Umbilical cord (tissue), 2 donors: ENCODE data around the gene ADGRV1. TPM values are rescaled to one million over a fixed set of nuclear protein-coding genes. Genes with fewer than 3 reads are reported as not detected.

ENCODE experiments used
- DNase-seq: peaks from one replicate; pipeline ENCODE4 v3.0.0-alpha.2; 2015; ENCODE audit warnings: low spot score
- total RNA-seq: library from RNA; depleted of rRNA; stranded (reverse); fragments of >200 nt; gene quantifications from one replicate; pipeline ENCODE4 v1.2.3, GENCODE V29; 2014; ENCODE audit warnings: low replicate concordance; ENCODE audit not compliant: insufficient read depth

The ADGRV1 gene
- total RNA-seq, 1 donor from 2014 or later, result 15.4 TPM

DNA sequence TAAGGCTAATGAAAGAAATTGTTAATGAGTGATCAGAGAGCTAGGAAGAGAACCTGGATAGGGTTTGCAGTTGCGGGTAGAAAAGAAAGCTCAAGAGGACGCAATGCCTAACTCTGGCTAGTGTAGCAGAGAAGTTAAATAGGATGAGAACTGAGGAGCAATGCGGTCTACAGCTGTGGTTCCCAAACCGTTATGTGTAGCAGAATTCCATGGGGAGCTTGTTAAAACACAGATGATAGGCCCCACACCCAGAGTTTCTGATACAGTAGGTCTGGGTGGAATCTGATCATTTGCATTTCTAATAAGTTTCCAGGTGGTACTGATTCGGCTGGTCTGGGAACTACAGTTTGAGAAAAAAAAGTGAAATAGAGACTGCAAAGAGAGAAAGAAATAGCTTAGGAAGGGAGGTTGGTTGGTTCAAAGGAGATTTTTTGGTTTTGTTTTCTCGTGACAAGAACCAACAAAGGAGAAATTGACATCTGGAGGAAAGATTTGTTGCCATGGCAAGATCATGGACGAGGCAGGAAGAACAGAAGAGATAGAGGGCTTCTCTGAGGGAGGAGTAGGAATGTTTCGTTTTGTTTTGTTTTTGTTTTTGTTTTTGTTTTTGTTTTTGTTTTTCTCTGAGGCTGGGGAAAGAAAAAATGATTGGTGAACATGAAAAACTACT lies 548.4 kb downstream of the ADGRV1 start:
- no peak for DNase-seq

DNA sequence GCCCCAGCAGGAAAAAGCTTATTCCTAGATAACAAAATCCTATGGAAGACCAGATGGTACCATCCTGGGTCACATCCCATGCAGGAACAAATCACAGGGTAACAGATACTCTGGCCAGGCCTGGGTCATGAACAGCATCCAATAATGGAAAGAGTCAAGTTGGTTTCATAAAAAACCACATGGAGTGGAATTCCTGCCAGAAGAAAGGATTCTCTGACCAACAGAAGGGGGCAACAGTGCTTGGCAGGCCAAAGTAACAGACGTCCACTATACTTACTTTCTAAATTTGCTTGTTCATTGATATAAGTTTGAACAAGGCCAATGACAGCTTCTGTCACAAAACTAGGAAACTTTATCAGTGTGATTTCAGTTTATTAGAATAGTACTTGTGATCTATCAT lies 551.0 kb downstream of the ADGRV1 start:
- DNase-seq, result no peak

DNA sequence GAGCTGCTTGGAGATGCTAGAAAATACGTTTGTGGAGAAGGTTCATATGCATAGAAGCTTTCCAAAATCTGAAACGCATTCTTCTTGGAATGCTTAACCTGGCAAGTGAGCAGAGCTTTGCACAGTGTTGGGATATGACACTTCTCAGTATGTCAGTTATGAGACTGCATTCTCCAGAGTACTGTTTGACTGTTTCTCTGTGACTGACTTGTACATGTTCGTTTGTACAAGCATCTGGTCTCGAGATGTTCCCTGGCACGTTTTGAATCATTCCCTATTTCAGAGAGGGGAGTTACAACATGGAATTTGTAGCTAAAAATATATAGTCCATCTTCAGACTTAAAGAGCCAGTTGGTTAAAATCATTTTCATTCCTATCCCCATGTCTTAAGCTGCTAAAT lies 552.1 kb downstream of the ADGRV1 start:
- DNase-seq, result peak; percentile 56

DNA sequence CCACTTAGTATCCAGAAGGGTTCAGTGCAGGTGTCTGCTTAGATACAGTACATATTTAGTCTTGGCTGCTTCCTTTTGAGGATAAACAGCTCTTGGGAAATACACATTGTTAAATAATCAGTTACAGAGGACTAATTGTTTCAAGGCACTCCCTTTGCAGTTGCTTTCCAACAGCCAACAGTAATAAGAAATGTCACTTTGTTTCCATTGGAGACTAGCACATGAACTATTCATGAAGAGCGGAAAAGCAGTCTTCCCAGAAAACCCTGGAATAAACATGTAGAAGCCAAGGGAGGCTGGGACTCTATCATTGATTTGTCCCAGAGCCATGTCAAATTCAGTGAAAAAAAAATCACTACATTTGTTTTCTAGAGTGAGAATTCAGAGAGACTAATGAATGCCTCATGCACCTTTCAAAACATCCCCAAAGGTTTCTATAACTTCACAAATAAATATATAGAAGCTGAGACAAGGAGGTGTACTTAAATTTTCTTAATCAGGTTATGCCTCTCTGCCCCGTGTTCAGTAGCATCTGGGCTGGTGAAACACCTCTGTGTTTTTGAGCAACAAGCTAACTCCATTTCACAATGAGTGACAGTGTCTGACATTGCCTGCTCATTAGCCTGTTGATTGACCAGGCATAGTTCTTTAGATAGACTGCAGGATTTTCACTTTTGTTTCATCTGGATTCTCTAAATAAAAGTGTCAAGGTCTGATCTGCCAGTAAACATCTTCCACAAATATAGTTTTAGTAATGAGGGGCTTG lies 553.1 kb downstream of the ADGRV1 start:
- DNase-seq, result no peak

DNA sequence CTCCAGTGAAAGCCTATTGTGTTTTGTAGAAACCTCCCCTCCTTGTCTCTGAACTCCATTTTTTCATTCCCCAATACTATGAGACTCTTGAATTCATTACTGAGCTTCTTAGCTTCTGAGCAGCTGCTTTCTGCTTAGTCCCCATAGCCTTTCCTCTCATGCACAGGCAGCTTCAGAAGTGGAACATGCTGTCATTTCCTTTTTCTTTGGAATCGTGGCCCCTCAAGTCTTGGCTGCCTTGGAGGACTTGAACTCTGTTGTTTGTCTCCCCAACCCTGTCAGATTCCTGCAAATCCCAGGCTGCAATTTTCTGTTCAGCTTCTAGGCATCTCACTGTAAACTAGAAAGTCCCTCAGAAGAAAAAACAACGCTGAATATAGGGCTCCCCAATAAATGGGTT lies 556.1 kb downstream of the ADGRV1 start:
- peak; percentile 43 for DNase-seq

DNA sequence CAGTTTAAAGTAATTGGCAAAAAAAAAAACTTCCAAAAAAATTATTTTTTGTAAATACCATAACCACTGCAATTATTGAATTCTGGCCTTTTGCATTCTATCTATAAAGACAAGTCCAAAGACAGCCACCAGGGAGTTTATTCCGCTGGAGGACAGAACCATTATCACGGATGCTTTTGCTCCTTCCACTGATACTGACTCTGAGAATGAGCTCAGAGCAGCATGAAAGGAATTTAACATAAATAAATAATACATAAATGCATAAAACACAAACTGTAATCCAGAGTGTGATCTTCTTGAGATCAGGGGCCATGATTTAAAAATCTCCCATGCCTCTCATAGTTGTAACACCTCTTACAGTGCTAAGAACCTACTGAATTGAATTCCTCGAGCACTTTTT lies 559.8 kb downstream of the ADGRV1 start:
- DNase-seq, result no peak

DNA sequence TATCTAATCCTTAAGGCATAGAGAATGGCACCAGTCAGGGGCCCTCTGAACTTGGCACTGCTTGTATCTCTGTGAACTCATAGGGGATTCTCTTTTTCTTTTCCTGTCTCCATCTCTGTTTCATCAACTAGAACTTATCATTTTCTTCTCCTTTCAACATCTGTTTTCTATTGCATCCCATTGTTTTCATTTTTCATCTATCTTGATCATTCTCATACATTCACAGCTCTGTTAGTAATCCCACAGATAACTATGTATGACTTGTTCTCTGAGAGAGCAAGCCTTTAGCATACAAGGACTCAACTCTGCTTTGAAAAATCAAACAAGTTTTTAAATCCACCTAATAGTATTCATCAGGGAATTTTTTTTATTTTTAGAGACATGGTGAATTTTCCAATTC lies 560.2 kb downstream of the ADGRV1 start:
- peak; percentile 34 for DNase-seq

DNA sequence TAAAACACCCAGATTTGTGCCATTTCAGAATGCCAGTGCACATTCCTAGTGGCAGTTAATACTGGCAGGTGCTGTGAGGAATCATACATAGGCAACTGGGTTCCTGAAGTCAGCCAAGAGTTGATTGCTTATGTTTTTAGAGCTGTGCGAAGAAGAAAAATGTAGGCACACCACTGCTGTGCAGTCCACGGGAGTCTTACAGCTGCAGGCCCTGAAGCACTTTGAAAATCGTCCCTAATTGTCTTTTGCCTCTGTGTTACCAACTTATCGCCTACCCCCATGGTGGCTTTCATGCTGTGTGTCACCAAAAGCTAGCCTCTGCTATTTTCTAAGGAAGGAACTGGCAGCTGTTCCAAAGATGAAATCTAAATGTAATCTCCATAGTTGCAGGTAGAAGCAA lies 560.6 kb downstream of the ADGRV1 start:
- DNase-seq, result no peak

DNA sequence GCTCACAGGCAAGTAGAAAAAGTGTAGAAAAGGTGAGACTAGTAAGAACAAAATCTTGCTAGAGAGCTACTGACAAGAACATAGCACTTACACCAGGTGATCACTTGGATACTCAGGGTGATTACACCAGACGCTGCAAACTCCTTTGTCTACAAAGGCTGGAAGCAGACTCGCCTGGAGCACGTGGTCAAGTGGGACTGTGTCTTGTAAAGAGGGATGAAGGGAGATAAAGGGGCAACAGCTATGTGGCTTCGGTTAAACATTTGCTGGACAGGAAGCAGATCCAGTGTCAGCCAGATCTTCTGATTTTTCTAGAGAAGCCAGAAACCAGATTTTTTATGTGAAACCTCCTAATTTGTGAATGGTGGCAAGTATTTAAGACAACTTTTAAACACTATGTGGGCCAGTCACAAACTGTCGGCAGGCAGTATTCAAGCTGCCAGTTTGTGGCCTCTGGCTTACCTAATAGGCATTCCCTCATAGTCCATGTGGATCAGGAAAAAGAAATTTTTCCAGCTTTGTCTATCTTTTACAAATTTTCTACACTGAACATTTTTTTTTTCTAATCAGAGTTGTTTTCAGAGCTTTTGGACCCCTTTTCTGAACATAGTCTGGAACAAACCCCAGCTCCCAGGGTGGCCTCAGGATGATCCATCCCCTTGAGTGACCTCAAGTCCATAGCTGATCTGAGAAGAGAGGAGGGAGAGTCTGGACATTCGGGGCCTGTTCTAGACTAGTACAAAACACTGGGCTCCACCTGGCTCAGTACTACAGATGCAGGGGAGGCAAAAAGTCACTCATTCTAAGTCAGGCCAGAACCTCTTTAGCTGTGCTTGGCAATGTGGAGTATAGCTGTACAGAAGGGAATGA lies 561.6 kb downstream of the ADGRV1 start:
- peak; percentile 68 for DNase-seq

DNA sequence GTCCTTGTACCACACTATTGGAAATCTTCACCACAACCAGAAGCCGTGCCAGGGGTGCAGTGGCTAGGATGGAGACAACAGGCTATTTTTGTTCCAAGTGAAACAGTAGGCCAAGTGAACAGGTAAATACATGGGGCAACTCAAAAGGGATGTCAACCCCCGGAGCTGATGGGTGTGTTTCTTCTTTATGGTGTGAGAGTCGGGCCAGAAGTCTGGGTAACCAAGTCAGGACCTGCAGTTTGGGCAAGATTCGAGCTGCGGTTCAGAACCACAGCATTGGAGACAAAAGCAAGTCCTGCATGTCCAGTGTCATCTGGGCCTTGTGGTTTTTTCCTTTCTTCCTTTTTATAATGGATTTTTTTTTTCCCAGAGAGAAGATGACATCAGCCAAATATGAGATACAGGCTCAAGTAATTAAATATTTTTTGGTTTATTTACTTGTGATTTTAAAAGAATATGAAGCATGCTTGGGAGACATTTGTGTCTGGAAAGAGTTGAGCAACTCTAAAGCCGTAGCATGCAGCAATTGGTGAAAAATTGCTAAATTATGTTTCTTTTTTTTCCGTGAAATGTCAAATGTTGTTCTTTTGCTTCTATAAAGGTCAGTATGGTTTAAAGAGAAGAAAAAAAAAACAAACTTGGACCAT lies 562.9 kb downstream of the ADGRV1 start:
- DNase-seq, result no peak

DNA sequence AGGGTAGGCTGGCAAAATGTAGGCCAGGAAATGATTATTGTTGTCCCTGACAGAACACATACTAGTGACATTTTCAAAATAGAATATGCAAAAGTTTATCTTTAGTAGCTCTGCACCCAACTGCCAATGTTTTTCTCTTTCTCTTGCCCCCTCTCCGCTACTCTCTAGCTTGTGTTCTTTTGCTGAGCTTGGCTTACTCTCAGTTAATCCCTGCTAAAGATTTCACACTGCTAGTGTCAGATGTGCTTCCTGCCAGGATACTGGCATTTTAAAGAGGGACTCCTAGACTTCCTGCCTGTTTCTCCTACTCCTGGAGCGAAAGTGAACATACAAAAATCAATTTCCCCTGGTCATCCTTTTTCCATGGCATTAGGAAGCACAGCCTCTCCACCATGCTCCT lies 564.1 kb downstream of the ADGRV1 start:
- no peak for DNase-seq

DNA sequence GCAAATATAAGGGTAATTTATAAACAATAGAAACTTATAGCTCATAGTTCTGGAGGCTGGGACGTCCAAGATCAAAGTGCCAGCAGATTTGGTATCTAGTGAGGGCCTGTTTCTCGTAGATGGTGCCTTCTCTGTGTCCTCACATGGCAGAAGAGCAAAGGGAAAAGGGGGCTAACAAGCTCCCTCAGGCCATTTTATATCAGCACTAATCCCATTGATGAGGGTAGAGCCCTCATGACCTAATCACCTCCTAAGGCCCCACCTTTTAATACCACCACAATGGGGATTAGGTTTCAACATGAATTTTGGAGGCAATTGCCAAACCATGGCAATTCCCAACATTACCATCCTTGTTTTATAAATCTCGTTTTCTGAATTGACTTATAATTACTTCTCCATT lies 564.7 kb downstream of the ADGRV1 start:
- DNase-seq, result no peak

DNA sequence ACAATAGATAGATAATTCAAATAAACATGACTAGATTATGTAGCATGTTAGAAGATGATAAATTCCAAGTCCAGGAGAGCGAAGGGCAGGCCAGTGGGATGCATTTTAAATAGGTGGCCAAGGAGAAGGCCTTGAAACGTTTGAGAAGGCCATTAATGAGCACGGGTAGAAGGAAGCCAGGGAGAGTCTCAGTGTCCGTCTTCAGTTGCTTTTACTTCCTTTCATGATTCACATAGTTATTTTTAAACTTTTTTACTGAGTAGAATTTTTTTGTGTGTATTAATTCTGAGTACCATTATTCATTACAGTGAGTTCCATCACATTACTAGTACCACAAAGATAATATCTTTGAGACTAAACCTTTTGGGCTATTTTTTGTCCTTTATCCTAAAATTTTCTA lies 565.3 kb downstream of the ADGRV1 start:
- no peak for DNase-seq

DNA sequence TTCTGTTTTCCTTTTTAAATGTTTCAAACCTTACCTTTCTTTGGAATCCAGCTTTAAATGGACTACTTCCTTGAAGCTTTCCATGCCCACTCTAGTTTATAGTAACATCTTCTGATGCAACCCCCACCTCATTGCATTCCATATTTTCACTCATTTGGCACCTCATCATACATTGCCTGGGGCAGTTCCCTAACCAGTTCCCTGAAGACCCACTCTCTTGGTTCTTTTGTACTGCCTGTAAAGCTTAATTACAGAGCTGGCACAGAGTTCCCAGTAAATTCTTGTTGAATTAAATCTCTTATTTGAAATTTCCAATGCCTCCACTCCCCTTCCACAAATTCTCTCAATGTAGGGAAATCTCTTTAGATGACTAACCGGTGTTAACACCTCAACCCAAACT lies 567.3 kb downstream of the ADGRV1 start:
- DNase-seq, result no peak

DNA sequence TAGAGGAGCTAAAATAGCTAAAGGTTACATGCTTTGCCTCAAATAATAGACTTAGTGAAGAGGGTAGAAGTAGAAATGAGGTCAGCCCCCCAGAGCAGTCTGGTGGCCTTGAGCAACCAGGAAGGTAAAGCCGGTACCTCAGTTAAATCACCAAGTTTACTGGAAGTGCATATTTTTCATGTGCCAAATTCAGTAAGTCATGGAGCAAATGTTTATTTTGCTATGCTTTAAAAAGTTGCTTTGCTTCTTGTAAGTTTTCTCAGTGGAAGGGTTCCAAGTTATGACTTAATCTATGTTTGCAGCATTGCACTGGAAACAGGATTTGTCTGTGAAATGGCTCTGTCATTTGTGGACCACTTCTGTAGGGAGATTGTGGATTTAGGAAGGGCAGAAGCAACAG lies 567.9 kb downstream of the ADGRV1 start:
- peak; percentile 88 for DNase-seq

DNA sequence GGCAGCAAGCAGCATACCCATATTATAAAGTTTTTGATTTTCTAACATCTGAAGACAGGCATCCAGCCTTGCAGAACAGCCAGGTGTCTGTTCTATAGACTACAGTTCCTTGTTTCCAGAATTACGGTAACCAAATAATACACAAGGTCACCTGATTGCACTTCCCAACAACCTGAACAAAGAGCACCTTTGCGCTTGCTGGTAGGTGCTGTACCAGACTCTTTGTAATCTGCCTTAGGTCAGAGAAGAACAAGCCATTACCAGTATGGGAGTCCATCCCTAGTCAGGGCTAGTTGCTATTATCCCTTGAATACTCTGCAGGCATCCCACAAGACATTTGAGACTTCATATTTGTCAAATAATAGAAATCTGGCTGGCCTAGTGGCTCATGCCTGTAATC lies 568.3 kb downstream of the ADGRV1 start:
- no peak for DNase-seq

DNA sequence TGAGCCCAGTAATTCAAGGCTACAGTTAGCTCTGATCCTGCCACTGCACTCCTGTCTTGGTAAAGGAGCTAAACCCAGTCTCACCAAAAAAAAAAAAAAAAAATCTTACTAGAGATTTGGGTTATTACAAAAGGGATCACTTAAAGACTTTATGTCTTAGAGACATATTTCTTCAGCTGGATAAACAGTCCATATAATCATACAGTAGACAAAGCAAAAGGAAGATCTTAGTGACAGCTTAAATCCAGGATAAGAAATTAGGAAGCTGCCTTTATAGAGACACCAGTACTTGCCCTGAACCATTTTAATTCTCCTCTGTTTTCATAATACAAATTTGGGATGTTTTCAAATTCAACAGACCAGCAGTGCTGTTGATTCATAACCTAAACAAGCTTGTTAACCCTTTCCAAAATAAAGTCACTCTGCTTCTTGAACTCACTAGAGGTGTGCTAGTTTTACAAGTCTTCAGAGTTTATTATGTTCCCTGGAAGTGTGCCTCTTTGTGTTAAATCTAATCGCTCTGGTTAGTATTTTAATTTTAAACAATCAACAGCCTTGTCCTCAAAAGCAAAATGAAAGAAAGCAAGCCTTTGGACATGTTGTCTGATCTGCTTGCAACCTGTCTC lies 569.0 kb downstream of the ADGRV1 start:
- peak; percentile 62 for DNase-seq

DNA sequence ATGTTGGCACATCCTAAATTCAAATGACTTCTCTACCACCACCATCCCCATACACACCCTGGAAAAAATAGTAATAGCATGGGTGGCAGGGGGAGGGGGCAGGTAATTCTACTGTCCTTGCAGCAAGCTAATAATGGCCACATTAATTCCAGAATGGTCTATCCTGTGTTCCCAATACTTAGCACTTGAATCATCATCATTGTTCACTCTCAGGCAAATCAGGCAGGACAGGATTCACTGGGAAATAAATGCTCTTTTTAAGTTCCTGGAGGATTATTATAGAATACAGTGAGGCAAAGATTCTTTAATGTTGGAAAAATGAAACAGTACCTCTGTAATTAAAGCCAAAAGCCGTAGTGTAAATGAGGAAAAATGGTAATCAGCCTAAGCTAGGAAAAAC lies 570.0 kb downstream of the ADGRV1 start:
- no peak for DNase-seq

DNA sequence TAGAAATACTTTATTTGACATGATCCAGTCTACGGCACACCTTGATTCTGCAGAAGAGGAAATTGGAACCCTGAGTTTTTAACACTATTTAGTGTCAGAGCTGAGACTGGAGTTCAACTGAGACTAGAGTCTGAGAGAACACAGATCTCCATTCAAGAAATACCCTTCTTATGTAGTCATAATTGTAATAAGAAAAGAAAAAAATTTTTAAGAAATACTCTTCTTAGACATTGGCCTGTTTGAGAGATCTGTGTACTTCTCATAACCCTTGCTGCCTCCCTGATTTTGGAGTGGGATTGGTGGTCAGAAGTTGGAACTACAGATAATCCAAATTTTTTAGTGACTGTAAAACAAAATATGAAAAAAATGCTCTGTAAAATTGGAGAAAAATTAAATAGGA lies 571.2 kb downstream of the ADGRV1 start:
- peak; percentile 59 for DNase-seq

DNA sequence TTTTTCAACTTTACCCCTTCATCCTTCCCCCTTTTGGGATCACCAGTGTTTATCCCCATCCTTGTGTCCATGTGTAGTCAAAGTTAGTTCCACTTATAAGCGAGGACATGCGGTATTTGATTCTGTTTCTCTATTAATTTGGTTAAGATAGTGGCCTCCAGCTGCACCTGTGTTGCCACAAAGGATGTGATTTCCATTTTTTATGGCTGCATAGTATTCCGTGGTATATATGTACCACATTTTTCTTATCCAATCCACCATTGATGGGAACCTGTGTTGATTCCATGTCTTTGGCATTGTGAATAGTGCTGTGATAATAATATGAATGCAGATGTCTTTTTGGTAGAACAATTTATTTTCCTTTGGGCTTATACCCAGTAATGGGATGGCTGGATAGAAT lies 572.2 kb downstream of the ADGRV1 start:
- no peak for DNase-seq

DNA sequence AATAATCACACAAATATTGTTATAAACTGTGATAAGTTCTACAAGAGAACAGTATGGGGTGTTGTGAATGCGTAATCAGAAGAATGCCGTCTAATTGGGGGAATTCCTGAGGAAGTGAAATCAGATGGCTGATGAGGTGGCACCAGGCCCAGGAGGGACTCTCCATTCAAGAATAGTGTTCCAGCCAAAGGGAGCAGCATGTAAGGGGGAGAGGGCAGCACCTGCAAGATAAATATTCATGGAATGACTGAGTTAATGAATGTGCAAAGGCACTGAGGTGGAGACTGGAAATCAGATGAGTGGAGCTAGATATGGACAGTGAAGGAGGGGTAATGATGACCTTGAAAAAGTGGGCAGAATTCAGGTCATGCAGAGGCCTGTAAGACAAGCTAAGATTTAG lies 574.0 kb downstream of the ADGRV1 start:
- no peak for DNase-seq

DNA sequence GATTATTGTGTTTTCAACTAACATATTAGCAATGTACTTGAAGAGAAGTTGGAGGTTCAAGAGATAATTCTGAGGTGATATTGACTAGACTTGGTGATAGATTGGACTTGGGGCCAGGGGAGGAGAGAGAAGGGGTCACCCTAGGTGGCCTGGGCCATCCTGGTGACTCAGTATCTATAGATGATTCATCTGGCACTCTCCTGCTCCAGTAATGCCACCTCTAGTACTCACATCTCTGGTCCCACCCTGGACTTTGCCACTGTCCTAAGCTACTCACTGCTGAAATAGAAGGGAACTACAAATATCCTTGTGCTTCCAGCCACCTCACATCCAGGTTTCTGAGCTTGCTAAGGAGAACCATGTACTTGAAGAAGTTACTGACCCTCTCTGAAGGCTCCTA lies 574.6 kb downstream of the ADGRV1 start:
- DNase-seq, result no peak
